NOMO-1 treated with DMSO at 0.1 percent for 48 hours (cell line): ENCODE measurements around the gene RFX6.
A peak's percentile ranks its signal among the peaks of the same experiment; 100 is the strongest.
"Not testable (repeated sequence)": the region's sequence is repeated elsewhere in the genome, so short reads cannot be mapped to it uniquely, and the experiment has no call there.

ENCODE experiments used
- DNase-seq: peaks from one replicate; lab custom pipeline; 2025; ENCODE audit not compliant: unreplicated experiment; lab: John Stamatoyannopoulos, UW

The RFX6 gene, protein sequence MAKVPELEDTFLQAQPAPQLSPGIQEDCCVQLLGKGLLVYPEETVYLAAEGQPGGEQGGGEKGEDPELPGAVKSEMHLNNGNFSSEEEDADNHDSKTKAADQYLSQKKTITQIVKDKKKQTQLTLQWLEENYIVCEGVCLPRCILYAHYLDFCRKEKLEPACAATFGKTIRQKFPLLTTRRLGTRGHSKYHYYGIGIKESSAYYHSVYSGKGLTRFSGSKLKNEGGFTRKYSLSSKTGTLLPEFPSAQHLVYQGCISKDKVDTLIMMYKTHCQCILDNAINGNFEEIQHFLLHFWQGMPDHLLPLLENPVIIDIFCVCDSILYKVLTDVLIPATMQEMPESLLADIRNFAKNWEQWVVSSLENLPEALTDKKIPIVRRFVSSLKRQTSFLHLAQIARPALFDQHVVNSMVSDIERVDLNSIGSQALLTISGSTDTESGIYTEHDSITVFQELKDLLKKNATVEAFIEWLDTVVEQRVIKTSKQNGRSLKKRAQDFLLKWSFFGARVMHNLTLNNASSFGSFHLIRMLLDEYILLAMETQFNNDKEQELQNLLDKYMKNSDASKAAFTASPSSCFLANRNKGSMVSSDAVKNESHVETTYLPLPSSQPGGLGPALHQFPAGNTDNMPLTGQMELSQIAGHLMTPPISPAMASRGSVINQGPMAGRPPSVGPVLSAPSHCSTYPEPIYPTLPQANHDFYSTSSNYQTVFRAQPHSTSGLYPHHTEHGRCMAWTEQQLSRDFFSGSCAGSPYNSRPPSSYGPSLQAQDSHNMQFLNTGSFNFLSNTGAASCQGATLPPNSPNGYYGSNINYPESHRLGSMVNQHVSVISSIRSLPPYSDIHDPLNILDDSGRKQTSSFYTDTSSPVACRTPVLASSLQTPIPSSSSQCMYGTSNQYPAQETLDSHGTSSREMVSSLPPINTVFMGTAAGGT

DNA sequence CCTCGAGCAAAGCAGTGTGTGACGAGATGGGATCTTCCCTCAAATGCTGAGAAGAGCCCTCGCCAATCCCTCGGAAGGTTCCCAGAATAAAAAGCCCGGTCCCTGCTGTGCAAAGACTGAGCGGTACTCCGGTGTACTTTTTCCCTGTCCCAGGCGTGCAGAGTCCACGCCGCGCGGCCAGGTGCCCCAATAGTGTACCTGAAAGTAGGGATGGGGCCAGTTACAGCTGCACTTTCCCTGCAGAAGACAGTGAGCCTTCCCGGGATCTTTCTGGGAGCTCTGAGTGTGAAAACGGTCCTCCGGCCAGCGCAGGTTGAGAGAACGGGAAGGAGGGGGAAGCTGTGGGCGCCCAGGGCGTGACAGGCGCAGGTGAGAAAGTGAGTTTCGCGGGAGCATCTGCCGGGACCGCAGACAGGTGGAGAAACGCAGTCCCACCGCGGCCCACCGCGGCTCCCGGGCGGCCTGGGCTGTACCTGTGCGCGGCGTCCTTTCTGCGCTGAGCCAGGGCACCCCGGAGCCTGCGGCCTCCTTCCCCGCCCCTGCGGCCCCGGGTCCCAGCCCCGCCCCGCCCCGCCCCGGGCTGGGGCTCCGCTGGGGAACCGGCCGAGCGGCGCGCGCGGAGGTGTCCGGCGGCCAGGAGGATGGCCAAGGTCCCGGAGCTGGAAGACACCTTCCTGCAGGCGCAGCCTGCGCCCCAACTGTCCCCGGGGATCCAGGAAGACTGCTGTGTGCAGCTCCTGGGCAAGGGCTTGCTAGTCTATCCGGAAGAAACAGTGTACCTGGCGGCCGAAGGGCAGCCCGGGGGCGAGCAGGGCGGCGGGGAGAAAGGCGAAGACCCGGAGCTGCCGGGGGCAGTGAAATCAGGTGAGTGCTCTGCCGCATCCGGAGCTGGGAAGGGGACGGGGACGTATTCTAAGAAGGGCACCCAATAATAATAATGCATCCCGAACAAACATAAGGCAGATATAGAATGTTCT lies at the start of gene RFX6:
TSS of gene RFX6 (plus strand) at position 608 of the 977 bp plus-strand sequence. CDS start at position 642, 34 bp downstream.
- no peak for DNase-seq

DNA sequence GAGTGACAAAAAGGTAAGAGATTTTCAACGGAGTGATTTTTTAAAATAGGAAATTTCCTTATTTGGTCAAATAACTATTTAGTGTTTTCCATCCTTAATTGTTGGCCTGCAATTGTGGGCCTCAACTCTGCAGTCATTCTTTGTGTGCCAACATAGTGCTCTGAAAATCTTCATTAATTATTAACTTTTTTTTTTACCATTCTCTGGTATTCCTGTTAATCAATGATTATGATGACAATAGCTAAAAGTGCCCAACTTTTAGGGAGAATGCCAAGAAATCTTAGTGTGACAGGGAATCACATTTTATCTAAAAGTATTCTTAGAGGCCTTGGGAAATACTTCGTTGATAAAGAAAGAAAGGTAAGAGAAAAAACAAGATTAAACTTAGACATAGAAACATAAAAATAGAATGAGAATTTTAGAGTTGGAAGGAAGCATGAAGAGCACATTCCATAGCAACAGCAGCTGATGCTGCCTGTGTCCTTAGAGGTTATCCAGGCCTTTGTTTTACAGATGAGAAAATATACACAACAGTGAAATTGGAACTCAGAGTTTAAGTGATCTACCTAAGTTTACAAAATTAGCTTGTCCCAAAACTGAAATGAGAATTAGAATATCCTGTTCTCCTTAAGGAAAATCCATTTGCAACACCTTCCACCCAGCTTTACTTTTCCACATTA lies 49.3 kb upstream of the RFX6 start:
- no peak for DNase-seq

DNA sequence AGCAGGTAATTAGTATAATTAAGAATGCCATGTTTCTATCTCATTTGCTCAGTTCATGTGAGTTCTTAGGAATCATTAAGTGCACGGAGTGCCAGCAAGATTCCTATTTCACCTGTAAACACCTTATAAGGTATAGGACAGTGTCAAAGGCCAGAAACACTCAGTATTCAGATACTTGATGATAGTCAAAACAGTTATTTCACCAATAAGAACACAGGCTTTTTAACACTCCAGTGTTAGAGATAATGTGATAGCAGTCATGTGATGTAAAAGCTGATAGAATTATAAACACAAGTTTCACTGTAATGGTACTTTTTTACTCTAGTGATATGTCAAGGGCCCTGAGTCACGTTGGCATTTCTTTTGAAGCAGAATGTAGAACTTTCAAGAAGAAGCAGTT lies 48.1 kb upstream of the RFX6 start, which contains the start of gene GPRC6A:
TSS of gene GPRC6A (minus strand) at position 101 of the 400 bp plus-strand sequence. CDS start at position 31, 70 bp downstream.
- no peak for DNase-seq

DNA sequence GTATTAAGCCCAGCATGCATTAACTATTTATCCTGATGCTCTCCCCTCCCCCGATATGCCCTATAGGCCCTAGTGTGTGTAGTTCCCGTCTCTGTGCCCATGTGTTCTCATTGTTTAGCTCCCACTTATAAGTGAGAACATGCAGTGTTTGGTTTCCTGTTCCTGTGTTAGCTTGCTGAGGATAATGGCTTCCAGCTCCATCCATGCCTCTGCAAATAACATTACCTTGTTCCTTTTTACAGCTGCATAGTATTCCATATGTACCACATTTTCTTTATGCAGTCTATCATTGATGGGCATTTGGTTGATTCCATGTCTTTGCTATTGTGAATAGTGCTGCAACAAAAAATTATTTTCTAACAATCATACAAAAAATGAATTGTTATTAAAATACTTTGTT lies 42.5 kb upstream of the RFX6 start:
- not testable (repeated sequence) for DNase-seq

DNA sequence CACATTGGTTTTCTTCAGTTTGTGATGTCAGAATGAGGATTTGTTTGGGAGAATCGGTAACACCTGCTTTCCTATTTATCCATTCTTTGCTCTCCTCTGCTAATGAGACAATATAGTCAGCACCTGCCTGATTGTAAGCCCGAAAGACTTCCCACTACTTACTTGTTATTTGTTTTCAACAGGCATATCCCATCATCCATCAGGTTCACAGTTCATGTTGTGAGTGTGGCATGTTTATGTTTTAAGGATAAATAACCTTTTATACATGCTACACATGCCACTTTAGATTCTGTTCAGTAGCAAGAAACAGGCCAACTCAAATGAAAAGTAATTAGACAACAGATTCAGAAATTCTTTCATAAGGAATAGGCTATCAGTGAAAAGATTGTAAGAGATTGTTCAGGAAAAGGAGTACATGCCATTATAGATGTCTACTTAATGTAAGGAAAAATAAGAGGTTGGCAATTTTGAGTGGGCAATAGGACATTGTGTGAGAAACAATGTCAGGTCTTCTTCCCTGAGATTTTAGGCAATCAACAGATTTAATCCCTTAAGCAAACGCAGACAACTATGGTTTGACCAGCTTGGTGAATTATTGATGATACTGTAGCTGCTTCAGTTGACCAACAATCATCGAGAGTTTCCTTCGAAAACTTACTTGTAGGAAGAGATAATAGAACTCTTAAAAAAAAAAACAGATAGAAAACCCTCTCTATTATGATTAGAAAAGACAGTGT lies 40.3 kb upstream of the RFX6 start:
- DNase-seq, result no peak

DNA sequence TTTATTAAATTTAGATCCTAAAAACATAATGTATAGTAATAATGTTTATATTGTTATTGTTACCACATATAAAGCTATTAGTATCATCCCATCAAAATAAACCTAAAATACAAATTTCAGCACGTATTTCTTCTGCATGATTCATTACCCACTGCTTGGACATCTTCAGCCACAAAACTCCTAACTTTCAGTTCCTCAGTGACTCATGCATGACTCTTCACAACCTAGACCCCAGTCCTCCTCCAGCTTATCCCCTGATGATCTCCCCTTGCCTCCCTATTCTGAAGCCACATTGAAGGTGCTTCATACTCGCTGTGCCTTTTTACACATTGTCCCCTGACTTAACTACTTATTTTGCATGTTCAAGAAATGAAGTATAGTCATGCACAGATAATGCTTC lies 37.0 kb upstream of the RFX6 start:
- peak; percentile 77 for DNase-seq

DNA sequence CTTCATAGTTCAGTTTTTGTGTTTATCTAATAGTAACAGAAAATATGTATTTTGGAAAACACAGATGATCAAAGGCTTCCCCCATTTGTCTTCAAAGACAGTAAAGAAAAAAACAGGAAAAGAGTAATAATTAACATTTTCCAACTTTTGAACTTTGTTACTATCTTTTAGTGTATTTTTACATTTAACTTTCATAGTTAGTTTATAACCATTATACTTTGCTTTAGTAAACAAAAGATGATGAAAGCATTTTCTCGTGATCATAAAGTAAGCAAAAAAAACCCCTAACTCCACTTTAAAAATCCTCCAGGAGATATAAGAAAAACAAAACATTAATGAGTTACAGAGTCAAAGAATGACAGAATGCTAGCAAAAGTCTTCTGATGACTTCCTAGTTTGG lies 34.6 kb upstream of the RFX6 start:
- DNase-seq, result no peak

DNA sequence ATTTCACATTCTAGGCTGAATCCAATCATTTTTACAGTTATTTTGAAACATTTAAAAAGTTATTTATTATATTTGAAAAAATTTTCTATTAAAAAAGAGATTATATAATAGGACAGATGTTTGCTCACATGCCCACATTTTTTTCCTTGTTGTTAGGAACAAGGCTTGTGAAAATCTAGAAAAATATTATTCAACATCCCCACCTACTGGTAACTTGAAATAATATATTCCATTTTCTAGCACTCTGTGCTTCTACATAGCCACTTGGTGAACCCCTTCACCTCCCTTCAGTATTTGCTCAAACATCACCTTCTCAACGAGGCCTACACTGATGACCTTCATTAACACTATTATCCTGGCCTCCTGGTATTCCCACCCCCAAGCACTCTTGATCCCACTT lies 29.8 kb upstream of the RFX6 start:
- DNase-seq, result no peak

DNA sequence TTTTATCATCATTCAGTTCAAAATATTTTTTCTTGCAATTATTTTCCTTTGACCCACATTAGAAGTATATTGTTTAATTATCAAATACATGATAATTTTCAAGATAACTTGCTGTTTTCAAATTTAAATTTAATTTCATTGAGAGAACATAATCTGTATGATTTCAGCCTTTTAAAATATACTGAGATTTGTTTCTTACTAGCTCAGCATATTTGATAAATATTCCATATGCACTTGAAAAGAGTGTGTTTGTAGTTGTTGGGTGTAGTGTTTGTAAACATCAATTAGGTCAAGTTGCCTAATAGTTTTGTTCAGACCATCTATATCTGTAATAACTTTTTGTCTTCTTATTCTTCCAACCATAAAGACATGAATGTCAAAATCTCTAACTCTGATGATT lies 19.0 kb upstream of the RFX6 start:
- no peak for DNase-seq

DNA sequence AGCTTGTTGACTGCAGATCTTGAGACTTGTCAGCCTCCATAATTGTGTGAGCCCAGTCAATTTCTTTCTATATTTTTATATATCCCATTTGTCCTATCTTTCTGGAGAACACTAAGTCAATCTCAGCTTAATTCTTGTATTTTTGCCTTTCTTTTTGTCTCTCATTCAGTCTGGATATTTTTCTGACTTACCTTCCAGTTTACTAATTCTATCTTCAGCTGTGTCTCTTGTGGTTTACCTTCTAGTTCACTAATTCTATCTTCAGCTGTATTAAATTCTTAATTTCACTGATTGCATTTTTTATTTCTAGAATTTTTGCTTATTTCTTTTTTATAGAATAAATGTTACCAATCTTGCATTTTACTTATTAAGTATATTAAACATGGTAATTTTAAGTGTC lies 17.8 kb upstream of the RFX6 start:
- DNase-seq, result no peak

DNA sequence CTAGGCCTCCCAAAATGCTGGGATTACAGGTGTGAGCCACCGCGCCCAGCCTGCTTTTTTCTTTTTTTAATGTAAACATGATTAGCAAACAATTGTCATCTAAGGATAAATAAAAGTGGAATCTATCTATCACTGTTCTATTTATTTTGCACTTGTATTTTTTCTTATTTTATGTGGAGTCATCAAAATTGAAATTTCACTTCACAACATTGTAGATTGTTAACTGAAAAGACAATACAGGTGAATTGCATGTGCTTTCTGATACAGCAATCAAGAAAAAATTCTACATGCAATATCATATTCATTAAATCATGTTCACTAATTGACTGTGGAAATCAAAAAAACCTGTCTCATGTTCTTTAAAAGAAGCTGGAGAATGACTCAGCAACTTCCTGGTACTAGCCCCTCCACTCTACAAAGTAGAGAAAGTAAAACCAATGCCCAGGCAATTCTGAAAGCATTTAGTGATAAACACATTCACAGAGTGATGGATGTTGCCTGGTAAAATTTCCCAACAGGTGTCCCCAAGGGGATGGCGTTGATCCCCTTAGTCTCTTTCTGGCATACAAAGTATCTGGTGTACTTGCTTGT lies 10.7 kb upstream of the RFX6 start:
- peak; percentile 8 for DNase-seq

DNA sequence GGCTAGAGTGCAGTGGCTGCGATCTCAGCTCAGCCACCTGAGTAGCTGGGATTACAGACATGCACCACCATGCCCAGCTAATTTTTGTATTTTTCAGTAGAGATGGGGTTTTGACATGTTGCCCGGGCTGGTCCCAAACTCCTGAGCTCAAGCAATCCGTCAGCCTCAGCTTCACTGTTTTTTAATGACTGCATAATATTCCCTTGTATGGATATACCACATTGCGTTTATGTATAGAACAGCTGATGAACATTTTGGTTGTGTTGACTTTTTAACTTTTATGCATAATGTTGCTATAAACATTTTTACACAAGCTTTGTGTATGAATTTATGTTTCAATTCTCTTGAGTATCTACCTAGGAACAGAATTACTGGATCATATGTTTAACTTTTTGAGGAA lies 4.3 kb upstream of the RFX6 start:
- DNase-seq, result no peak

DNA sequence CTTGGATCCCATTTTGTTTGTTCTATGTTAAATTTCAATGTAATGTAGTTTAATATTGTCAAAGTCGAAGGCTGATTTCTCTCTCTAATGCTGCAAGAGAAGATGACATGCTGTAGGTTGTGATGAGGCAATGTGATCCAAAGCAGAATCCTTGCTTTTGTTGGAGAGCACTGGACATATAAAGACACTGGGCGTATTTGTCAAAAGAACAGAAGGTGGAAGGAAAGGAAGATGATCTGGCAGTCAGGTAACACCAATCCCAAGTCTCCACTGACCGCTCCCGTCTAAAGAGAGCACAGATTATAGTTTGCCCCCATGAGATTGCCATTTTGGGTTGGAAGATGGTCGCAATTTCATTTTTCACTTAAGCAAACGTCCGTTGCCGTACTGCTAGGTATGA lies 935 bp upstream of the RFX6 start:
- no peak for DNase-seq

DNA sequence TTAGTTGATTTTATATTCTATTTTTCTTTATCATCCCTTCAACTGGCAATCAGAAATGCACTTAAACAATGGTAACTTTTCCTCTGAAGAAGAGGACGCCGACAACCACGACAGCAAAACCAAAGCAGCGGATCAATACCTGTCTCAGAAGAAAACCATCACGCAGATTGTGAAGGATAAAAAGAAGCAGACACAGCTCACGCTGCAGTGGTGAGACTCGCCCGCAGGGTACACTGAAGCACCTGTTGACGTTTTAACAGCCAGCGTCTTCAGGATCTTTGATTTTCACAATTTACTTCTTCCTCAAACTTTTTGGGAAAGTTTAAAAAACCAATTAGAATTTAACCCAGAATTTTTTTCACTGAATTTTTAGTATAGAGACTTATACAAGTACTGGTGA lies 701 bp downstream of the RFX6 start:
- no peak for DNase-seq

DNA sequence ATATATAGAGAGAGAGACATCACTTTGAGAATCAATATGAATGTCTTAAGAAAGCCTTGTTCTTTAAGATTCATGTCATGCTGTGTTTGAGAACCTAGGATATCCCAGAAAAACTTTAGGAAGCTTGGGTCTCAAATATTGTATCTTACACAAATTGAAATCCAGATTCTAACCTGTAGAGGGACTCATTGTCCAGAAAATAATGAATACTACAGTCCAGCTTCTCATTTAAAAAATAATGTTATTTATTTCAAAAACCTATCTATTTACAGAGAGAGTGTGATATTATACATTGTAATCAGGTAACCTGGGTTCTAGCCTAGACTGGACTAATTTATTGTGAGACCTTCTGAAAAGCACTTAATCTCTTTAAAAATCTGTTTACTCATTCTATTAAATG lies 4.2 kb downstream of the RFX6 start:
- DNase-seq, result no peak

DNA sequence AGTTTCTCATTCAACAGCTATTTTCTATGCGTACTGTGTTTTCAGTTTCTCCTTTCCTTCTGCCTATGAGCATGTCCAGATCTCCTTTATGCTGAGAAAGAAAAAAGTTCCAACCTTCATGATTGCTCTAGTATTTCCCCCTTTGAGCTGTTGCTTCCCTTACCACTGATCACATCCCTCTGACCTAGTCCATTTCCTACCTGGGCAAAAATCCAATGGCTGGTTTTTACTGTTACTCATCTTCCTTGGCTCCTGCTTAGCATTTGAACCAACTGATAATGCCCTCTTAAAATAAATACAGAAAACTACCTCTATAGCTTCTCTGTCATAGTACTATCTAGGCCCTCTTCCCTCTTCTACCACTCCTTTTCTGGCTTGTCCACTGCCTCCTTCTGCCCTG lies 6.0 kb downstream of the RFX6 start:
- DNase-seq, result no peak

DNA sequence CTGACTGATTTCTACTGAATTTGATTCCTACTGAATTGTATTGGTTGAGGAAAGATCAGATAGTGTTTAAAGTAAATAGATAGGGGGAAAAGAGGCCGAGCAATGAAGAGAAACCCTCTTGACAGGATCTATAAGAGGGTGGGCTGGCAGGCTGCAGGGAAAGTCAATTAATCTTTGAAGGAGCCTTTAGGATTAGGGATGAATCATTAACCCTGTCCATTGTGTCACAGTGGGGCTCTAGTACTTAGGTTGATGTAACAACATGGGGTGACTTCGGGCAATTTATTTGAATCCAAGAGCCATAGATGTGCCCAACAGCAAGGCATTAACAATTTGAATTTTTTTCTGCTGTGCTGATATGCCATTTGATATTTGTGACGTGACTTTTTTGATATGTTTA lies 7.5 kb downstream of the RFX6 start:
- DNase-seq, result no peak

DNA sequence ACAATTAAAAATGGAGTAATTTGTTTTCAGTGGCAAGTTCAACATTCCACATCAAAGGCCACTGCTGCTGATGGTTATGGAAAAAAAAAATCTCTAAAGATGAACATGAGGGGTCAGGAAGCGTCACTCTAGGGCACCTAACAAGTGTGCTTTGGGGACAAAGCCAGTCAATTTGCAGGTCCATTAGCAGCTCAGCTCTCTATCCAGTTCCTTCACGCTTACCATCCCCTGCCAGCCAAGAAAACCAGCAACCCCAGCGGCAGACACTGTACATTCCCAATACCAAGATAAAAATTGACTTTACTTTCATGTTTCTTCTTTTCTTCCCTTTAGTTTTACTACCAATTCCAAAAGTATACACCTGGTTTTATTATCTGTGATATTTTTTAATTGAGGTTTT lies 10.1 kb downstream of the RFX6 start:
- no peak for DNase-seq

DNA sequence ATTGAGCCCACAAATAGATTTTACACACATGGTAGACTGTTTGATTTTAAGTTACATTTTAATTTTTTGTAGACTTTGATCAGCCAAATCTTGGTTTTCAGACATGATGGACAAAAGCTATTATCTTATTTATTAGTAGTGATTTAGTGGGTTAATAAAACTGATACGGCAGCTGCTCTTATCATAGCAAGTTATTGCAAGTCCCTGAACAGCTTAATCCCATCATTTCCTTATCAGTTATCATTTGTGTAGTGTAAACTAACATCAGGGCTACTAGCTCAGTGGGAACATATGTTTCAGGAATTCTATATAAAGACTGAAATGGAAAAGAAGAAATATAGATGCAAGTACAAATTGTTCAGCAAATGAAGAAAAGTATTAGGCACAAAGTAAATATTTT lies 10.9 kb downstream of the RFX6 start:
- no peak for DNase-seq
